C4-2B (cell line): ENCODE results near the gene SYT1.

ENCODE experiments used
- ZFX ChIP-seq: fragments of 450-650 bp; IDR thresholded peaks from 2 replicates; pipeline ENCODE4 v1.6.1; 2017
- TF ChIP-seq, protein P1 (sequence below): fragments of 450-650 bp; conservative IDR thresholded peaks from 2 replicates; pipeline ENCODE4 v1.5.1; 2017; ENCODE audit warnings: mild to moderate bottlenecking

GRCh38 chr12:78853231-78853630, 11.3 kb upstream of the SYT1 start:
- TF ChIP-seq, protein P1, sequence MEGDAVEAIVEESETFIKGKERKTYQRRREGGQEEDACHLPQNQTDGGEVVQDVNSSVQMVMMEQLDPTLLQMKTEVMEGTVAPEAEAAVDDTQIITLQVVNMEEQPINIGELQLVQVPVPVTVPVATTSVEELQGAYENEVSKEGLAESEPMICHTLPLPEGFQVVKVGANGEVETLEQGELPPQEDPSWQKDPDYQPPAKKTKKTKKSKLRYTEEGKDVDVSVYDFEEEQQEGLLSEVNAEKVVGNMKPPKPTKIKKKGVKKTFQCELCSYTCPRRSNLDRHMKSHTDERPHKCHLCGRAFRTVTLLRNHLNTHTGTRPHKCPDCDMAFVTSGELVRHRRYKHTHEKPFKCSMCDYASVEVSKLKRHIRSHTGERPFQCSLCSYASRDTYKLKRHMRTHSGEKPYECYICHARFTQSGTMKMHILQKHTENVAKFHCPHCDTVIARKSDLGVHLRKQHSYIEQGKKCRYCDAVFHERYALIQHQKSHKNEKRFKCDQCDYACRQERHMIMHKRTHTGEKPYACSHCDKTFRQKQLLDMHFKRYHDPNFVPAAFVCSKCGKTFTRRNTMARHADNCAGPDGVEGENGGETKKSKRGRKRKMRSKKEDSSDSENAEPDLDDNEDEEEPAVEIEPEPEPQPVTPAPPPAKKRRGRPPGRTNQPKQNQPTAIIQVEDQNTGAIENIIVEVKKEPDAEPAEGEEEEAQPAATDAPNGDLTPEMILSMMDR, result no peak
- no peak for TF ChIP-seq ZFX
